ENCODE results near the gene POLR1H.

POLR1H gene

GRCh38 chr6:30037182-30037788 lies 23.8 kb upstream of the POLR1H start:
- TF ChIP-seq SIN3A (IDR thresholded peaks at IDR 0.05; ENCODE audit: borderline replicate concordance, insufficient read depth, low read length) (no peak), REST (IDR thresholded peaks at IDR 0.05; ENCODE audit: insufficient read depth in 1 of 2, low read depth in 2 of 2, low read length in 2 of 2) (no peak), POLR2AphosphoS5 (IDR thresholded peaks at IDR 0.05; ENCODE audit: low read depth, low read length) (no peak), FOXP2 (optimal IDR thresholded peaks at IDR 0.05; ENCODE audit: borderline replicate concordance, extremely low read depth, extremely low read length, insufficient read depth) (no peak), TAF1 (IDR thresholded peaks at IDR 0.05; ENCODE audit: borderline replicate concordance, insufficient read depth, low read length) (no peak)

- TF ChIP-seq POLR2AphosphoS5 (IDR thresholded peaks at IDR 0.05; ENCODE audit: low read depth, low read length) = no peak
- no peak for TF ChIP-seq TAF1 (IDR thresholded peaks at IDR 0.05; ENCODE audit: borderline replicate concordance, insufficient read depth, low read length)
- no peak for TF ChIP-seq REST (IDR thresholded peaks at IDR 0.05; ENCODE audit: insufficient read depth in 1 of 2, low read depth in 2 of 2, low read length in 2 of 2)
- TF ChIP-seq SIN3A (IDR thresholded peaks at IDR 0.05; ENCODE audit: borderline replicate concordance, insufficient read depth, low read length) = no peak
- TF ChIP-seq FOXP2 (optimal IDR thresholded peaks at IDR 0.05; ENCODE audit: borderline replicate concordance, extremely low read depth, extremely low read length, insufficient read depth) = no peak
Observed at GRCh38 chr6:30041221-30041620, 19.8 kb upstream of the POLR1H start.

- TF ChIP-seq POLR2AphosphoS5 (IDR thresholded peaks at IDR 0.05; ENCODE audit: low read depth, low read length) (no peak), TAF1 (IDR thresholded peaks at IDR 0.05; ENCODE audit: borderline replicate concordance, insufficient read depth, low read length) (no peak), REST (IDR thresholded peaks at IDR 0.05; ENCODE audit: insufficient read depth in 1 of 2, low read depth in 2 of 2, low read length in 2 of 2) (no peak), FOXP2 (optimal IDR thresholded peaks at IDR 0.05; ENCODE audit: borderline replicate concordance, extremely low read depth, extremely low read length, insufficient read depth) (no peak), SIN3A (IDR thresholded peaks at IDR 0.05; ENCODE audit: borderline replicate concordance, insufficient read depth, low read length) (no peak)
Observed at GRCh38 chr6:30041821-30042220, 19.2 kb upstream of the POLR1H start.

GRCh38 chr6:30042476-30042875 lies 18.6 kb upstream of the POLR1H start:
- TF ChIP-seq TAF1 (IDR thresholded peaks at IDR 0.05; ENCODE audit: borderline replicate concordance, insufficient read depth, low read length) = no peak
- TF ChIP-seq POLR2AphosphoS5 (IDR thresholded peaks at IDR 0.05; ENCODE audit: low read depth, low read length) = no peak
- no peak for TF ChIP-seq REST (IDR thresholded peaks at IDR 0.05; ENCODE audit: insufficient read depth in 1 of 2, low read depth in 2 of 2, low read length in 2 of 2)
- TF ChIP-seq SIN3A (IDR thresholded peaks at IDR 0.05; ENCODE audit: borderline replicate concordance, insufficient read depth, low read length) = no peak
- no peak for TF ChIP-seq FOXP2 (optimal IDR thresholded peaks at IDR 0.05; ENCODE audit: borderline replicate concordance, extremely low read depth, extremely low read length, insufficient read depth)
